ENCODE data around the gene DTNB.

The DTNB gene

GRCh38 chr2:25664965-25665307, 8.4 kb downstream of the DTNB start:
- TF ChIP-seq EGR1 (IDR thresholded peaks at IDR 0.05): no peak
- no peak for TF ChIP-seq USF1 (IDR thresholded peaks at IDR 0.05)
- TF ChIP-seq TAF1 (IDR thresholded peaks at IDR 0.05; ENCODE audit: low read depth): no peak
- TF ChIP-seq TEAD4 (IDR thresholded peaks at IDR 0.05): no peak
- peak; percentile 42; the same call in 1 of the 2 replicates for TF ChIP-seq CEBPB (IDR thresholded peaks at IDR 0.05)
- TF ChIP-seq YY1 (IDR thresholded peaks at IDR 0.05; ENCODE audit: low read depth): no peak

GRCh38 chr2:25664183-25664964, 9.0 kb downstream of the DTNB start:
- no peak for TF ChIP-seq USF1 (IDR thresholded peaks at IDR 0.05)
- TF ChIP-seq TEAD4 (IDR thresholded peaks at IDR 0.05): no peak
- TF ChIP-seq EGR1 (IDR thresholded peaks at IDR 0.05): no peak
- no peak for TF ChIP-seq TCF12 (IDR thresholded peaks at IDR 0.05; ENCODE audit: low read depth)
- TF ChIP-seq NFIC (IDR thresholded peaks at IDR 0.05): no peak
- no peak for TF ChIP-seq CEBPB (IDR thresholded peaks at IDR 0.05)
- TF ChIP-seq RAD21 (IDR thresholded peaks at IDR 0.05; ENCODE audit: low read depth): peak; percentile 92
- no peak for TF ChIP-seq FOXM1 (IDR thresholded peaks at IDR 0.05; ENCODE audit: borderline replicate concordance, low read depth)

GRCh38 chr2:25655316-25655715, 18.1 kb downstream of the DTNB start:
- TF ChIP-seq RAD21 (IDR thresholded peaks at IDR 0.05; ENCODE audit: low read depth) (no peak), EGR1 (IDR thresholded peaks at IDR 0.05) (no peak), USF1 (IDR thresholded peaks at IDR 0.05) (no peak), TCF12 (IDR thresholded peaks at IDR 0.05; ENCODE audit: low read depth) (no peak), NFIC (IDR thresholded peaks at IDR 0.05) (no peak), REST (IDR thresholded peaks at IDR 0.05; ENCODE audit: low read depth) (no peak), CREB1 (IDR thresholded peaks at IDR 0.05; ENCODE audit: low read depth) (no peak), YY1 (IDR thresholded peaks at IDR 0.05; ENCODE audit: low read depth) (no peak), TAF1 (IDR thresholded peaks at IDR 0.05; ENCODE audit: low read depth) (no peak), EP300 (IDR thresholded peaks at IDR 0.05; ENCODE audit: borderline replicate concordance) (no peak), ZBTB7A (IDR thresholded peaks at IDR 0.05; ENCODE audit: low read depth) (no peak), MAX (IDR thresholded peaks at IDR 0.05) (no peak), CEBPB (IDR thresholded peaks at IDR 0.05) (no peak)

- TF ChIP-seq USF1 (IDR thresholded peaks at IDR 0.05): no peak
- TF ChIP-seq MAX (IDR thresholded peaks at IDR 0.05): no peak
- no peak for TF ChIP-seq REST (IDR thresholded peaks at IDR 0.05; ENCODE audit: low read depth)
- no peak for TF ChIP-seq YY1 (IDR thresholded peaks at IDR 0.05; ENCODE audit: low read depth)
- no peak for TF ChIP-seq TCF12 (IDR thresholded peaks at IDR 0.05; ENCODE audit: low read depth)
- no peak for TF ChIP-seq TEAD4 (IDR thresholded peaks at IDR 0.05)
- no peak for TF ChIP-seq CREB1 (IDR thresholded peaks at IDR 0.05; ENCODE audit: low read depth)
Observed at GRCh38 chr2:25654801-25655200, 18.6 kb downstream of the DTNB start.

- TF ChIP-seq FOXM1 (IDR thresholded peaks at IDR 0.05; ENCODE audit: borderline replicate concordance, low read depth): no peak
- no peak for TF ChIP-seq NFIC (IDR thresholded peaks at IDR 0.05)
- TF ChIP-seq TEAD4 (IDR thresholded peaks at IDR 0.05): no peak
- no peak for TF ChIP-seq CREB1 (IDR thresholded peaks at IDR 0.05; ENCODE audit: low read depth)
- TF ChIP-seq EGR1 (IDR thresholded peaks at IDR 0.05): no peak
- no peak for TF ChIP-seq REST (IDR thresholded peaks at IDR 0.05; ENCODE audit: low read depth)
- no peak for TF ChIP-seq USF1 (IDR thresholded peaks at IDR 0.05)
- no peak for TF ChIP-seq EP300 (IDR thresholded peaks at IDR 0.05; ENCODE audit: borderline replicate concordance)
- no peak for TF ChIP-seq TAF1 (IDR thresholded peaks at IDR 0.05; ENCODE audit: low read depth)
- no peak for TF ChIP-seq TCF12 (IDR thresholded peaks at IDR 0.05; ENCODE audit: low read depth)
- TF ChIP-seq ZBTB7A (IDR thresholded peaks at IDR 0.05; ENCODE audit: low read depth): no peak
- no peak for TF ChIP-seq YY1 (IDR thresholded peaks at IDR 0.05; ENCODE audit: low read depth)
- TF ChIP-seq MAX (IDR thresholded peaks at IDR 0.05): no peak
- no peak for TF ChIP-seq RAD21 (IDR thresholded peaks at IDR 0.05; ENCODE audit: low read depth)
- TF ChIP-seq CEBPB (IDR thresholded peaks at IDR 0.05): no peak
Observed at GRCh38 chr2:25651782-25652455, 21.5 kb downstream of the DTNB start.
